Smooth muscle cell (in vitro differentiated cells): ENCODE data around the gene MRPS5. TPM values are rescaled to one million over a fixed set of nuclear protein-coding genes. Genes with fewer than 3 reads are reported as not detected.

ENCODE experiments used
- DNase-seq: peaks from one replicate; lab custom pipeline; 2025; ENCODE audit not compliant: unreplicated experiment; lab: John Stamatoyannopoulos, UW
- H2AFZ ChIP-seq: fragments of 200-600 bp; sonication (generic); 2 replicates; pipeline ENCODE4 v1.6.0; 2016; ENCODE audit warnings: antibody characterized with exemption, low read depth, mild to moderate bottlenecking
- H3F3A ChIP-seq: fragments of 200-600 bp; sonication (generic); 2 replicates; pipeline ENCODE4 v1.6.0; 2017; ENCODE audit warnings: antibody characterized with exemption, low read depth
- H3K27ac ChIP-seq: fragments of 200-600 bp; sonication (generic); 2 replicates; pipeline ENCODE4 v1.5.1; 2016; ENCODE audit warnings: low read depth, mild to moderate bottlenecking
- H3K27me3 ChIP-seq: fragments of 200-600 bp; sonication (generic); 2 replicates; pipeline ENCODE4 v1.6.1; 2016; ENCODE audit warnings: low read depth, mild to moderate bottlenecking
- H3K36me3 ChIP-seq: fragments of 200-600 bp; sonication (generic); 2 replicates; pipeline ENCODE4 v1.5.1; 2016; ENCODE audit warnings: low read depth
- H3K4me1 ChIP-seq: fragments of 200-600 bp; sonication (generic); 2 replicates; pipeline ENCODE4 v1.5.1; 2016; ENCODE audit warnings: low read depth
- H3K4me2 ChIP-seq: fragments of 200-600 bp; sonication (generic); 2 replicates; pipeline ENCODE4 v1.6.0; 2016; ENCODE audit warnings: mild to moderate bottlenecking
- H3K4me3 ChIP-seq: fragments of 200-600 bp; sonication (generic); 2 replicates; pipeline ENCODE4 v1.5.1; 2016; ENCODE audit warnings: mild to moderate bottlenecking
- H3K79me2 ChIP-seq: fragments of 200-600 bp; sonication (generic); 2 replicates; pipeline ENCODE4 v1.6.0; 2016; ENCODE audit warnings: low read depth, mild to moderate bottlenecking
- H3K9ac ChIP-seq: fragments of 200-600 bp; sonication (generic); 2 replicates; pipeline ENCODE4 v1.6.0; 2016; ENCODE audit warnings: low read depth
- H3K9me3 ChIP-seq: fragments of 200-600 bp; sonication (generic); replicated peaks from 2 replicates; pipeline ENCODE4 v1.5.1; 2016; ENCODE audit warnings: low read depth
- H4K20me1 ChIP-seq: fragments of 200-600 bp; sonication (generic); 2 replicates; pipeline ENCODE4 v1.6.0; 2016; ENCODE audit warnings: low read depth
- CTCF ChIP-seq: fragments of 200-600 bp; sonication (generic); IDR thresholded peaks from 2 replicates; pipeline ENCODE4 v1.5.1; 2017; ENCODE audit warnings: borderline replicate concordance, mild to moderate bottlenecking, antibody characterized with exemption; ENCODE audit not compliant: insufficient read depth, poor library complexity, severe bottlenecking
- WGBS: methylation state at CpG from one replicate; pipeline ENCODE4 v1.1.7; 2016; ENCODE audit warnings: low lambda C conversion rate; 5-methylcytosine and 5-hydroxymethylcytosine counted together
- polyA plus RNA-seq: library from polyadenylated mRNA; unstranded; fragments of >200 nt; fragmentation: Nextera tagmentation; extraction: Ambion mirVana; gene quantifications from 2 replicates; pipeline ENCODE4 v1.2.1, GENCODE V29; 2016
- total RNA-seq: library from RNA; depleted of rRNA; stranded (reverse); fragments of >200 nt; gene quantifications from 2 replicates; pipeline ENCODE4 v1.2.3, GENCODE V29; 2014

Gene MRPS5
- total and polyA plus RNA-seq, 2 experiments from 2014 or later, result 41.1 to 46.2 TPM

- Histone ChIP-seq H3F3A (no peaks in the 10 kb centered on the region), H3K4me3 (no peak overlapping the region), H3K9me3 (no peaks in the 10 kb centered on the region), H3K9ac (no peak overlapping the region), H3K27ac (no peak overlapping the region), H3K4me1 (no peaks in the 10 kb centered on the region), H3K36me3 (no peaks in the 10 kb centered on the region), H3K4me2 (no peak overlapping the region), H3K27me3 (no peaks in the 10 kb centered on the region), H3K79me2 (no peaks in the 10 kb centered on the region), H2AFZ (no peak overlapping the region), H4K20me1 (no peaks in the 10 kb centered on the region)
- WGBS, result 78% methylated on average over 11 of the region's 11 CpGs
- no peak for DNase-seq
- no peak for TF ChIP-seq CTCF
Measured at GRCh38 chr2:95058989-95059641, 62.5 kb downstream of the MRPS5 start.

DNA sequence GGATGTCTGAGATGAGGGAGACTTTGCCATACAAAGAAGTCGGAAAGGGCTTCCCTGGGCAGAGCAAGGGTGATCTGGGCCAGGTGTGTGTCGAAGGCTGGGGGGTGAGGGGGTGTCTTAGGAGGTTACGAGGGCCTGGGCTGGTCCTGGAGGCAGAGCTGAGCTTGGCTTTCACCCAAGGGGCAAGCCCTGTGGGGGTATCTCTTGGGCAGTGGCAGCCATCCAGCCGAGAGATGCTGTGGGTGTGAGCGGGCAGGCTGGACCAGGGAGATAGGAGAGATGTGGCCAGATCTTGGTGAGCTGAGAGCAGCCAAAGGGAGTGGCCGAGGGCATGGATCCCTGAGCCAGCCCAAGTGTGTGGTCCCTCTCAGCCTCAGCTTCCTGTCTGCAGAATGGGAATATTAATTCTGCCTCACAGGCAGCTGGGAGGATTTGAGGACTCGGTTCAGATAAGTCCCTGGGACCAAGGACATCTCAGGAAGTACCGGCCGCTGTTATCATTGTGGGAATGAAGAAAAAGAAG, 63.1 kb downstream of the MRPS5 start:
- Histone ChIP-seq H4K20me1 (no peaks in the 10 kb centered on the region), H3K27ac (no peak overlapping the region), H2AFZ (no peak overlapping the region), H3K4me1 (no peaks in the 10 kb centered on the region), H3K4me3 (no peak overlapping the region), H3K4me2 (no peak overlapping the region), H3F3A (no peaks in the 10 kb centered on the region), H3K36me3 (no peaks in the 10 kb centered on the region), H3K27me3 (no peaks in the 10 kb centered on the region), H3K9me3 (no peaks in the 10 kb centered on the region), H3K79me2 (no peaks in the 10 kb centered on the region), H3K9ac (no peak overlapping the region)
- WGBS, result 82% methylated on average over 8 of the region's 9 CpGs
- TF ChIP-seq CTCF, result no peak
- no peak for DNase-seq

DNA sequence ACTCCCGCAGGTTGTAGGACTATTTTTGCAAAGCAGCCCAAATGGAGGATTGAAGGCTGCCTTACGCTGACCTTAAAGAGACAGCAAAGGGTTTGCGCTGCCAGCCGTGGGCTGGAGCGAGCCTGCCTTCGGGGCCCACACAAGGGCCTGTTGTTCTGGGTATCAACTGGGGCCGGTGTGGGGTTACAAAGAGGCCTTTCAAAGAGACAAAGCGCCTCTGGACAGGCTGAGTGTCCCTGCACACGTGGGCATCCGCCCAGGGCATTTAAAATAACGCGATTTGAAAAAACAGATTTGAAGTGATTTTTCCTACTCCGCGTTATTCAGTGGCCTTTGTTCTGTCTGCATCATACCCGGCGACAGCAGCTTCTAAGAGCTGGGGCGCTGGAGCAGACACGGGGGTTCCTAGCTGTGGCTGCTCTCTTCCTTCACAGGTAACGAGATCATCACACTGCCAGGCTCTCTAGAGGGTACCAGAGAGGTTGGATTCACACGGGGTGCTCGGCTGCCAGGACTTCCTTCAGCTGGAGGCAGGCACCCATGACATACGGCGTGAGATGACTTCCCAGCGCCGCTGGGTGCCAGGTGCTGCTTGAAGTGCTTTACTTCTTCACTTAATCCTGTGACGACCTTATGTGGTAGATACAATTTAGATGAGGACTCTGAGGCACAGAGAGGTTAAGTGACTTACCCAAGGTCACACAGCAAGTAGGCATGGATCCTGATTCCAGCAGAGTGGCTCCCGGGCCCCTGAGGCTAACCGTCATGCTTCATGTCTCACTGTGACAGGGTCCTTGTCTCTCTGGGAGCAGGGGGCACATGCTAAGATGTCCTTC, 63.9 kb downstream of the MRPS5 start:
- Histone ChIP-seq H4K20me1 (no peaks in the 10 kb centered on the region), H3K4me3 (no peak overlapping the region), H3K4me1 (no peaks in the 10 kb centered on the region), H3K9ac (no peak overlapping the region), H3K36me3 (no peaks in the 10 kb centered on the region), H3K79me2 (no peaks in the 10 kb centered on the region), H3K4me2 (no peak overlapping the region), H3K27ac (no peak overlapping the region), H3K9me3 (no peaks in the 10 kb centered on the region), H3F3A (no peaks in the 10 kb centered on the region), H2AFZ (no peak overlapping the region), H3K27me3 (no peaks in the 10 kb centered on the region)
- TF ChIP-seq CTCF, result no peak
- 87% methylated on average over 28 of the region's 28 CpGs for whole genome bisulfite sequencing
- DNase-seq, result no peak
